Measurements from ENCODE around the gene PLCH1. TPM values are rescaled to one million over a fixed set of nuclear protein-coding genes. Genes with fewer than 3 reads are reported as not detected.

PLCH1 gene
- total RNA-seq, 4 donors from 2014 or later, result 0.19 to 2.1 (median 0.28) TPM

- 60 to 66% methylated on average over 4 of the region's 4 CpGs for WGBS, 2 donors
- intact Hi-C loops (cut with DNase I), result no loop called here
- no peak for DNase-seq
- TF ChIP-seq CTCF (IDR thresholded peaks at IDR 0.05) (no peak), POLR2A (IDR thresholded peaks at IDR 0.05) (no peak)
- Histone ChIP-seq H3K27me3 (no peaks in the 10 kb centered on the region), H3K4me3 (no peak overlapping the region), H3K27ac (no peak overlapping the region), H3K4me1 (no peaks in the 10 kb centered on the region), H3K9me3 (peaks cover 0 to 19% (median 15%) of the 10 kb centered on the region in 3 donors), H3K36me3 (no peaks in the 10 kb centered on the region)
These were observed 316.3 kb downstream of the PLCH1 start for GRCh38 chr3:155428563-155428962.

- no peak for DNase-seq
- no peak for TF ChIP-seq POLR2A (IDR thresholded peaks at IDR 0.05)
- TF ChIP-seq CTCF (IDR thresholded peaks at IDR 0.05), result no peak
- no peaks in the 10 kb centered on the region for H3K27me3 ChIP-seq
- intact Hi-C loops (cut with DNase I), result no loop called here
- 72 to 79% methylated on average over 3 of the region's 3 CpGs for WGBS, 2 donors
- peaks cover 0 to 19% (median 15%) of the 10 kb centered on the region in 3 donors for H3K9me3 ChIP-seq
- H3K4me1 ChIP-seq, result no peaks in the 10 kb centered on the region
- no peak overlapping the region for H3K4me3 ChIP-seq
- H3K27ac ChIP-seq, result no peak overlapping the region
- H3K36me3 ChIP-seq, result no peaks in the 10 kb centered on the region
These were observed 318.2 kb downstream of the PLCH1 start for GRCh38 chr3:155426524-155427230.

- 64 to 72% methylated on average over 2 of the region's 2 CpGs for WGBS, 2 donors
These were observed 319.5 kb downstream of the PLCH1 start for GRCh38 chr3:155425396-155425795.

GRCh38 chr3:155424323-155424710 is 320.6 kb downstream of the PLCH1 start:
- no peak overlapping the region for H3K4me3 ChIP-seq

More at GRCh38 chr3:155425396-155425795, 319.5 kb downstream of the PLCH1 start:
- H3K4me3 ChIP-seq, result no peak overlapping the region
- intact Hi-C loops (cut with DNase I), result no loop called here
- no peak overlapping the region for H3K27ac ChIP-seq
- H3K27me3 ChIP-seq, result no peaks in the 10 kb centered on the region
- TF ChIP-seq POLR2A (IDR thresholded peaks at IDR 0.05) (no peak), CTCF (IDR thresholded peaks at IDR 0.05) (no peak)
- no peaks in the 10 kb centered on the region for H3K4me1 ChIP-seq
- peaks cover 0 to 19% (median 15%) of the 10 kb centered on the region in 3 donors for H3K9me3 ChIP-seq
- no peak for DNase-seq
- no peaks in the 10 kb centered on the region for H3K36me3 ChIP-seq

More at GRCh38 chr3:155424323-155424710, 320.6 kb downstream of the PLCH1 start:
- DNase-seq, result no peak
- no peaks in the 10 kb centered on the region for H3K4me1 ChIP-seq
- intact Hi-C loops (cut with DNase I), result no loop called here
- peaks cover 0 to 19% (median 12%) of the 10 kb centered on the region in 3 donors for H3K9me3 ChIP-seq
- no peak overlapping the region for H3K27ac ChIP-seq
- no peaks in the 10 kb centered on the region for H3K36me3 ChIP-seq
- TF ChIP-seq CTCF (IDR thresholded peaks at IDR 0.05), result no peak
- TF ChIP-seq POLR2A (IDR thresholded peaks at IDR 0.05), result no peak
- no peaks in the 10 kb centered on the region for H3K27me3 ChIP-seq
